H1 (cell line): ENCODE data around the gene FAM174B. TPM values are rescaled to one million over a fixed set of nuclear protein-coding genes. Genes with fewer than 3 reads are reported as not detected.

Experiments
- CTCF ChIA-PET: fragments of 300-600 bp; sonication (Branson Sonifier 250); formaldehyde crosslinking; loops from one replicate; lab custom pipeline; 2021; ENCODE audit not compliant: partially characterized antibody; lab: Charles Lee
- POLR2A ChIA-PET: fragments of 300-600 bp; sonication (Branson Sonifier 250); formaldehyde crosslinking; loops from one replicate; lab custom pipeline; 2021; ENCODE audit warnings: inconsistent platforms; ENCODE audit not compliant: partially characterized antibody; lab: Charles Lee
- DNase-seq, 2 experiments: peaks; one replicate each; pipeline versions ENCODE4 v3.0.0 to v3.0.0-alpha.2; 2010 to 2022; ENCODE audit warnings: low spot score in 2 of 2, low read depth in 1 of 2, mixed read lengths in 1 of 2
- FAIRE-seq: peaks from 2 replicates; lab custom pipeline; 2011; peaks lifted over from hg19 to GRCh38; lab: Jason Lieb, UNC
- H2AFZ ChIP-seq: 2 replicates; pipeline ENCODE4 v1.8.1; 2012; ENCODE audit warnings: low read length, inconsistent platforms
- H2AK5ac ChIP-seq: 2 replicates; pipeline ENCODE4 v1.6.1; 2013; ENCODE audit warnings: low read depth, low read length
- H2BK120ac ChIP-seq: replicated peaks from 2 replicates; pipeline ENCODE3; 2013; ENCODE audit warnings: low read depth, low read length, inconsistent platforms
- H2BK12ac ChIP-seq: 2 replicates; pipeline ENCODE4 v1.6.1; 2013; ENCODE audit warnings: low read depth, low read length
- H2BK15ac ChIP-seq: 2 replicates; pipeline ENCODE4 v1.6.1; 2013; ENCODE audit warnings: low read length
- H2BK20ac ChIP-seq: 2 replicates; pipeline ENCODE4 v1.6.1; 2013; ENCODE audit warnings: low read length
- H2BK5ac ChIP-seq: 2 replicates; pipeline ENCODE4 v1.6.1; 2013; ENCODE audit warnings: low read depth, low read length
- H3K14ac ChIP-seq: 2 replicates; pipeline ENCODE4 v1.6.1; 2013; ENCODE audit warnings: inconsistent platforms; ENCODE audit not compliant: insufficient read length
- H3K18ac ChIP-seq: 2 replicates; pipeline ENCODE4 v1.6.1; 2013; ENCODE audit warnings: low read length; ENCODE audit errors: extremely low read depth
- H3K23ac ChIP-seq: 2 replicates; pipeline ENCODE4 v1.6.1; 2013; ENCODE audit warnings: inconsistent platforms; ENCODE audit not compliant: insufficient read length
- H3K23me2 ChIP-seq: 2 replicates; pipeline ENCODE4 v1.6.1; 2013; ENCODE audit warnings: low read depth, low read length
- H3K27ac ChIP-seq: 2 replicates; pipeline ENCODE4 v1.6.1; 2011; ENCODE audit warnings: low read depth, low read length, inconsistent platforms
- H3K27me3 ChIP-seq, 4 experiments: replicated peaks in 1 of 4; 1 replicate in 1 of 4; 2 replicates in 3 of 4; pipeline versions ENCODE4 v1.6.1 to v1.8.1; 2011 to 2013; ENCODE audit warnings: low read length in 3 of 4, mild to moderate bottlenecking in 3 of 4, inconsistent platforms in 2 of 4, mixed read lengths in 2 of 4, moderate library complexity in 1 of 4; ENCODE audit not compliant: control insufficient read depth in 3 of 4, insufficient read depth in 3 of 4; ENCODE audit errors: extremely low read depth in 1 of 4
- H3K36me3 ChIP-seq, 4 experiments: 2 replicates each; pipeline versions ENCODE4 v1.6.1 to v1.8.1; 2011 to 2013; ENCODE audit warnings: mild to moderate bottlenecking in 4 of 4, low read length in 3 of 4, moderate library complexity in 2 of 4, control low read depth in 1 of 4, inconsistent platforms in 1 of 4; ENCODE audit not compliant: insufficient read depth in 4 of 4, control insufficient read depth in 2 of 4
- H3K4ac ChIP-seq: replicated peaks from 2 replicates; pipeline ENCODE3; 2013; ENCODE audit warnings: low read length, low read depth, mixed read lengths, inconsistent platforms; ENCODE audit not compliant: insufficient read length
- H3K4me1 ChIP-seq, 4 experiments: replicated peaks in 1 of 4; 1 replicate in 1 of 4; 2 replicates in 3 of 4; pipeline versions ENCODE4 v1.6.1 to v1.8.1; 2011 to 2013; ENCODE audit warnings: low read length in 3 of 4, inconsistent platforms in 2 of 4, mixed read lengths in 1 of 4; ENCODE audit not compliant: insufficient read depth in 4 of 4, control insufficient read depth in 3 of 4
- H3K4me2 ChIP-seq, 2 experiments: 2 replicates each; pipeline versions ENCODE4 v1.6.1 to v1.8.1; 2011 to 2013; ENCODE audit warnings: low read depth in 2 of 2, low read length in 2 of 2, control low read depth in 1 of 2, inconsistent platforms in 1 of 2, mild to moderate bottlenecking in 1 of 2; ENCODE audit not compliant: insufficient read depth in 1 of 2
- H3K4me3 ChIP-seq, 4 experiments: fragments of 200-600, 300-600 bp in 1 of 4; sonication (generic), shearing (Covaris generic), sonication (Bioruptor Twin) in 1 of 4; 2 replicates each; pipeline versions ENCODE4 v1.5.1 to v1.8.1; 2011 to 2016; ENCODE audit warnings: low read length in 4 of 4, low read depth in 3 of 4, control low read depth in 2 of 4, inconsistent platforms in 2 of 4, mild to moderate bottlenecking in 2 of 4, mixed read lengths in 1 of 4, moderate library complexity in 1 of 4; ENCODE audit not compliant: insufficient read depth in 2 of 4; ENCODE audit errors: extremely low read depth in 1 of 4
- H3K56ac ChIP-seq: replicated peaks from 2 replicates; pipeline ENCODE3; 2013; ENCODE audit warnings: low read depth, mild to moderate bottlenecking, mixed read lengths, low read length, inconsistent platforms; ENCODE audit not compliant: insufficient read length
- H3K79me1 ChIP-seq: 2 replicates; pipeline ENCODE4 v1.6.1; 2013; ENCODE audit warnings: low read depth, low read length, control low read depth
- H3K79me2 ChIP-seq, 2 experiments: 2 replicates each; pipeline versions ENCODE4 v1.6.1 to v1.8.1; 2012 to 2013; ENCODE audit warnings: low read length in 2 of 2, mild to moderate bottlenecking in 2 of 2, inconsistent platforms in 1 of 2; ENCODE audit not compliant: insufficient read depth in 2 of 2, control insufficient read depth in 1 of 2
- H3K9ac ChIP-seq, 4 experiments: replicated peaks in 1 of 4; 1 replicate in 1 of 4; 2 replicates in 3 of 4; pipeline versions ENCODE4 v1.6.1 to v1.8.1; 2011 to 2013; ENCODE audit warnings: low read depth in 3 of 4, low read length in 3 of 4, control low read depth in 2 of 4, mild to moderate bottlenecking in 2 of 4, moderate library complexity in 2 of 4, inconsistent platforms in 1 of 4; ENCODE audit errors: extremely low read depth in 1 of 4
- H3K9me3 ChIP-seq, 2 experiments: 2 replicates each; pipeline versions ENCODE4 v1.6.1 to v1.8.1; 2012 to 2013; ENCODE audit warnings: mild to moderate bottlenecking in 2 of 2, moderate library complexity in 2 of 2, control low read depth in 1 of 2, inconsistent platforms in 1 of 2, low read depth in 1 of 2, low read length in 1 of 2, mixed read lengths in 1 of 2; ENCODE audit not compliant: insufficient read depth in 2 of 2
- H4K20me1 ChIP-seq, 2 experiments: replicated peaks in 1 of 2; 2 replicates each; pipeline versions ENCODE3 to v1.8.1; 2011 to 2013; ENCODE audit warnings: inconsistent platforms in 2 of 2, low read length in 2 of 2, mild to moderate bottlenecking in 1 of 2; ENCODE audit not compliant: insufficient read depth in 2 of 2, control insufficient read depth in 1 of 2
- H4K5ac ChIP-seq: 2 replicates; pipeline ENCODE4 v1.6.1; 2013; ENCODE audit warnings: low read length, low read depth, mixed read lengths, inconsistent platforms; ENCODE audit not compliant: insufficient read length
- H4K8ac ChIP-seq: 2 replicates; pipeline ENCODE4 v1.8.0; 2013; ENCODE audit warnings: mild to moderate bottlenecking, moderate library complexity, low read length, inconsistent platforms; ENCODE audit not compliant: insufficient read depth; ENCODE audit errors: extremely low read depth
- H4K91ac ChIP-seq: replicated peaks from 2 replicates; pipeline ENCODE3; 2013; ENCODE audit warnings: low read length, mixed read lengths, inconsistent platforms; ENCODE audit not compliant: insufficient read length
- CTBP2 ChIP-seq: IDR thresholded peaks from 2 replicates; pipeline ENCODE4 v1.7.0; 2011; ENCODE audit warnings: borderline replicate concordance, mild to moderate bottlenecking, moderate library complexity, mixed read lengths, low read length; ENCODE audit not compliant: insufficient read depth, insufficient read length
- KDM5A ChIP-seq: fragments of 200-600 bp; IDR thresholded peaks from 2 replicates; pipeline ENCODE4 v1.7.1; 2012; ENCODE audit warnings: mild to moderate bottlenecking, low read length, inconsistent platforms, mixed read lengths
- TAF1 ChIP-seq: IDR thresholded peaks from 2 replicates; pipeline ENCODE4 v1.6.1; 2011; ENCODE audit warnings: mild to moderate bottlenecking, low read depth, low read length
- WGBS, 2 experiments: shearing (Covaris generic) in 1 of 2; methylation state at CpG; one replicate each; pipeline versions ENCODE4 v1.1.6 to v1.1.7; 2013 to 2015; ENCODE audit warnings: low lambda C conversion rate in 2 of 2, mixed read lengths in 2 of 2, inconsistent platforms in 1 of 2, low coverage in 1 of 2, missing lambda C conversion rate in 1 of 2; ENCODE audit not compliant: insufficient replicate concordance in 2 of 2, insufficient coverage in 1 of 2, insufficient read length in 1 of 2; ENCODE audit errors: extremely low coverage in 1 of 2, missing lambda C conversion rate in 1 of 2; 5-methylcytosine and 5-hydroxymethylcytosine counted together
- polyA plus RNA-seq, 7 experiments: library from polyadenylated mRNA; depleted of rRNA in 3 of 7; stranded (reverse) in 5 of 7; unstranded in 2 of 7; fragments of >200 nt in 5 of 7; fragments of 200-250 nt in 2 of 7; gene quantifications; 1 replicate in 5 of 7; 2 replicates in 1 of 7; 4 replicates in 1 of 7; pipeline versions ENCODE4 v1.2.1 to v1.2.3, GENCODE V29; 2011 to 2013; ENCODE audit warnings: missing spikeins in 2 of 7, mixed read lengths in 2 of 7
- total RNA-seq: library from RNA; stranded (reverse); fragmentation: NEBNext Ultra II Directional; extraction: Animal tissue kit (Norgen Biotek cat#: 25700); gene quantifications from 2 replicates; pipeline ENCODE4 v1.2.1, GENCODE V29; 2021
- TF ChIP-seq, protein P1 (sequence below): IDR thresholded peaks from 2 replicates; pipeline ENCODE4 v1.6.1; 2012; ENCODE audit warnings: low read length, inconsistent platforms

Gene FAM174B
- total and polyA plus RNA-seq, 2 of the 8 experiments (the other 6 are each of a cell fraction or from before 2014, with no cell fraction given): 9.3 to 35.2 TPM

DNA sequence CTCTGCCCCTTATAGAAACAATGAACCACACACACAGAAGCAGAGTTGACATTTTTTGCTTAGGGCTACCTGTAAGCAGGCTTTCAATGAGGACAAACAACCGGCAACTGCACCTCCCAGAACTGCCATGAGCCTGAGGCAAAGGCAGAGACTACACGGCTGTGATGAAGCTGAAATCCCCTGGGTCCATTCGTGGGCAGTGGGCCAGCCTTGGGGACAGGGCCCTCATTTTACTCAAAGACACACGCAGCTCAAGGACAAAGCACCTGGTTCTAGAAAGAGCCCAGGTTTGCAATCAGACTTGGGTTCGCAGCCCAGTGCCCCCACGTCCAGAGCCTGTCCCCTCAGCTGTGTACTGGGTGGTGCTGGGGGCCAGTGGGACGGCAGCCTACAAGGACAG is 17.9 kb downstream of the FAM174B start:
- POLR2A ChIA-PET: interaction anchor here (1.5 kb wide), 1 partner anchor 14 kb away, joined by 3 read pairs; no protein-coding TSS in a partner anchor
- Histone ChIP-seq H3K4ac (no peak overlapping the region), H3K23ac (no peak overlapping the region), H4K8ac (no peak overlapping the region), H2BK15ac (peak overlapping the region; percentile 40; the same call in 1 of the 2 replicates), H3K23me2 (0 out of 2 replicates have a peak, but pooled peaks cover 2% of the 10 kb centered on the region), H2BK120ac (peak overlapping the region; percentile 57), H3K27me3 (no peaks in the 10 kb centered on the region), H2BK5ac (no peak overlapping the region; the same call in 1 of the 2 replicates), H3K4me3 (no peak overlapping the region), H2AK5ac (no peak overlapping the region), H3K79me2 (peaks cover 0 to 28% of the 10 kb centered on the region in 2 experiments; a peak in 2 of 4 replicates), H2AFZ (no peak overlapping the region), H3K27ac (no peak overlapping the region), H3K18ac (no peak overlapping the region; the same call in 1 of the 2 replicates), H3K56ac (no peak overlapping the region), H3K9me3 (no peaks in the 10 kb centered on the region; a peak in 1 of 4 replicates), H4K20me1 (no peaks in the 10 kb centered on the region), H3K79me1 (peaks cover 10% of the 10 kb centered on the region), H3K4me2 (no peak overlapping the region), H2BK20ac (no peak overlapping the region; the same call in 1 of the 2 replicates), H3K36me3 (no peaks in the 10 kb centered on the region), H3K4me1 (peaks cover 0 to 9% (median 6%) of the 10 kb centered on the region in 4 experiments; a peak in 4 of 7 replicates), H2BK12ac (peak overlapping the region; percentile 75; the same call in 1 of the 2 replicates), H4K5ac (no peak overlapping the region)
- DNase-seq (no peak), FAIRE-seq (no peak)
- WGBS, 2 experiments: 82% methylated on average over 7 of the region's 7 CpGs; no CpG with 5 or more reads in 1 of the 2 experiments
- TF ChIP-seq CTBP2 (no peak), TAF1 (no peak), KDM5A (no peak)
- TF ChIP-seq, protein P1, sequence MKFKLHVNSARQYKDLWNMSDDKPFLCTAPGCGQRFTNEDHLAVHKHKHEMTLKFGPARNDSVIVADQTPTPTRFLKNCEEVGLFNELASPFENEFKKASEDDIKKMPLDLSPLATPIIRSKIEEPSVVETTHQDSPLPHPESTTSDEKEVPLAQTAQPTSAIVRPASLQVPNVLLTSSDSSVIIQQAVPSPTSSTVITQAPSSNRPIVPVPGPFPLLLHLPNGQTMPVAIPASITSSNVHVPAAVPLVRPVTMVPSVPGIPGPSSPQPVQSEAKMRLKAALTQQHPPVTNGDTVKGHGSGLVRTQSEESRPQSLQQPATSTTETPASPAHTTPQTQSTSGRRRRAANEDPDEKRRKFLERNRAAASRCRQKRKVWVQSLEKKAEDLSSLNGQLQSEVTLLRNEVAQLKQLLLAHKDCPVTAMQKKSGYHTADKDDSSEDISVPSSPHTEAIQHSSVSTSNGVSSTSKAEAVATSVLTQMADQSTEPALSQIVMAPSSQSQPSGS: no peak
- TF ChIP-seq, all 59 proteins: peak for 0
- CTCF ChIA-PET: no interaction called here
- Histone ChIP-seq H3K14ac (no peak overlapping the region), H4K91ac (peak overlapping the region; percentile 62), H3K9ac (no peak overlapping the region)
